ENCODE data around the gene NOTO.
A peak's percentile ranks its signal among the peaks of the same experiment; 100 is the strongest.

NOTO gene

DNA sequence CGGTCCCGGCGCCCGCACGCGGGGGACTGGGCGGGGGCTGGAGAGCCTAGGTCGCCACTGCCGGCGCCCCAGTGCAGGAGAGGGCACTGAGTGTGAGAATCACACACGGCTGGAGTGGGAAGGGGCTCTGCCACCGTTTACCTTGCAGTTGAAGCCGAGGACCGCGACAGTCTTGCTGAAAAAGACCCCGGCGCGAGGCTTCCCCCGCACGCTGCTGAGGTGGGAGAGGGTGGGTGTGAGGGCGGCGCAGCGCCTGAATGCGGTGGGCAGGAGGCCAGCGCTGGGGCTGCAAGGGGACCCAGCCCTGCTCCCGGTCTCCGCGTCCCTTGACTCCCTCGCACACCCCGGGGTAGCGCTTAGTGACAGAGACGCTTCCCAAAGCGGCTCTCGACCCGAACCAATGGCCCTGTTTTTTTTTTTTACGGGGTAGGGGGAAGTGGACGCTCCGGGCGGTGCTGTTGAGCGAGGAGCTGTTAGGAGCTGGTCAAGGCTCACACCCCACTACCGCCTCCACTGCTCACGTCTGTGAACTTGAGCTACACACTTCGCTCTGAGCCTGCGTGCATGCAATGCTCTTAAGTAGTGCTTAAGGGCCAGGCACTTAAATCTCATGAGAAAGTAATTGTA lies 794 bp downstream of the NOTO start:
- no peak for DNase-seq

DNA sequence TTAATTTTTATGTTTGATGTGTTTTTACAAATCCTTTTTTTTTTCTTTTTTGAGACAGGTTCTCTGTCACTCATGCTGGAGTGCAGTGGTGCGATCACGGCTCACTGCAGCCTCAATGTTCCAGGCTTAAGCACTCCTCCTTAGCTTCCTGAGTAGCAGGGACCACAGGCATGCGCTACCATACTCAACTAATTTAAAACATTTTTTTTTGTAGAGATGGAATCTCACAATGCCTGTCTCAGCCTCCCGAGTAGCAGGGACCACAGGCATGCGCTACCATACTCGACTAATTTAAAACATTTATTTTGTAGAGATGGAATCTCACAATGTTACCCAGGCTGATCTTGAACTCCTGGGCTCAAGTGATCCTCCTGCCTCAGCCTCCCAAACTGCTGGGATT lies 3.2 kb downstream of the NOTO start:
- DNase-seq, result no peak

DNA sequence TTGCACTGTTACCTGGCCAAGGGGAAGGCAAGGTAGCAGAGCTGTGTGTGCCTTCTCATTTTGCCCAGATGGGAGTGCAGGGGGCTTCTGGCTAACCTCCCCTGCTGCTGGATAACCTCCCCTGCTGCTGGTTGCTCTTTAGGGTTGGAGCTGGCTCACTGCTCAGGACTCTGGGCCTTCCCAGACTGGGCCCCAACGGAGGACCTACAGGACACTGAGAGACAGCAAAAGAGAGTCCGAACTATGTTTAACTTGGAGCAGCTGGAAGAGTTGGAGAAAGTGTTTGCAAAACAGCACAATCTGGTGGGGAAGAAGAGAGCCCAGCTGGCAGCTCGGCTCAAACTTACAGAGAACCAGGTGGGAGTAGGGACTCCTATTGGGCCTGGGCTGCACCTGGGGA lies 5.9 kb downstream of the NOTO start:
- no peak for DNase-seq

DNA sequence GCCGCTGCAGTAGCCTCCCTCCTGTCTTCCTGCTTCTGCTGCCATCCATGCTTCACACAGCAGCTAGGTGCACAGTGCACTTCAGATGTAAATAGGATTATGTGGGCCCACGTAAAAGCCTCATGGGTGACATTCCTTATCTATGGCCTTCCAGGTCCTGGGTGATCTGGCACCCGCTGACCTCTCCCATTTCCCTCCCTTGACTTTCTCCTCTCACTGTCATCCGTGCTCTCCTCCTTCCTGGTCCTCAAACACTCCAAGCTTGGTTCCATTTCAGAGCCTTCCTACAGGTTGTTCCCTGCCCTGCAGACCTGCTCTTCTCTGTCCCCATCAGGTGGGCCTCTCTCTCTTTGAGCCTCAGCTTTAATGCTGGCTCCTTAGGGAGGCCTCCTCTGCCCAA lies 7.6 kb downstream of the NOTO start:
- no peak for DNase-seq

DNA sequence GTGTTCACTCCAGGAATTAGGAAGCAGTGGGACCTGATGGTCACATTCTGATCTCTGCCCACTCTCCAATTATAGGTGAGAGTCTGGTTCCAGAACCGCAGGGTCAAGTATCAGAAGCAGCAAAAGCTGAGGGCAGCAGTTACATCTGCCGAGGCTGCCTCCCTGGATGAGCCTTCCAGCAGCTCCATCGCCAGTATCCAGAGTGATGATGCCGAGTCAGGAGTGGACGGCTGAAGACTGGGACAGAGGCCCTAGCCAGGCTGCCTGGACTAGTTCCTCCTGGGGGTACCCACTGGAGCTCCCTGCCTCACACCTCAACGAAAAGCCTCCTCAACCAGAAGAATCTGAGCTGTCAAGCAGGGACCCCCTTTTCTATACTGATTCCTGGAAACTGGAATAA lies 8.3 kb downstream of the NOTO start:
- no peak for DNase-seq

DNA sequence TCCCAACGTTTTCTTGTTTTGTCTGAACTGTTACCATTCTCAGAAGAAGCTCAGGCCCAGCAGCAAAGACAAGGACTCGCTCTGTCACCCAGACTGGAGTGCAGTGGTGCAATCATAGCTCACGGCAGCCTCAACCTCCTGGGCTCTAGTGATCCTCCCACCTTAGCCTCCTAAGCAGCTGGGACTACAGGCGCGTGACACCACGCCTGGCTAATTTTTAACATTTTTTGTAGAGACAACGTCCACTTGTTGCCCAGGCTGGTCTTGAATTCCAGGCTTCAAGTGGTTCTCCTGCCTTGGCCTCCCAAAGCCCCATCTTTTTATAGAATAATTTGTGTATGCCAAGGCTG lies 9.7 kb downstream of the NOTO start:
- DNase-seq, result no peak

DNA sequence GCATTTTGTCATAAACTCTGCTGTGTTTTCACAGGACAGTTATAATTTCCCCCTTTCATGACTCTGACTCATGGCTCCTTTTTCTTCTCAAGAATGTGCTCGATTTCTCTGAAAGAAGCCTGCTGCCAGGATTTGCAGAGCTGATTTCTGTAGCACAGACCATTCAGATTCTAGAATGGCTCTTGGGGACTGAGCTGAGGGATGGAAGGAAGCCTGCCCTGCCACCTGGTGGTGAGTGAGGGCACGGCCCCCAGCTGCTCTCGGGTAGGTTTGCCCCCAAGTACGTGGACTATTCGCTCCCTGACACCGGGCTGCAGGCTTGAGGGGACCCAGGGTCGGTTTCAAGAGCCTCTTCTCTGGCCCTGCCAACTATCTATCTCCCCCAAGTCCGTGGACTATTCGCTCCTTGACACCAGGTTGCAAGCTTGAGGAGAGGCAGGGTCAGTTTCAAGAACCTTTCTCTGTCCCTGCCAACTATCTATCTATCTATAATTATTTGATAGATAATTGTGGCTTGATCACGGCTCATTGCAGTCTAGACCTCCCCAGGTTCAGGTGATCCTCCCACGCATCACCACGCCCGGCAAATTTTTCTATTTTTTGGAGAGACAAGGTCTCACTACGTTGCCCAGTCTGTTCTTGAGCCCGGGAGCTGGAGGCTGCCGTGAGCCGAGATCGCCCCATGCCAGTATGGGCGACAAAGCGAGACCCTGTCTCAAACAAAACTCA lies 10.2 kb downstream of the NOTO start:
- DNase-seq, result peak; percentile 67

DNA sequence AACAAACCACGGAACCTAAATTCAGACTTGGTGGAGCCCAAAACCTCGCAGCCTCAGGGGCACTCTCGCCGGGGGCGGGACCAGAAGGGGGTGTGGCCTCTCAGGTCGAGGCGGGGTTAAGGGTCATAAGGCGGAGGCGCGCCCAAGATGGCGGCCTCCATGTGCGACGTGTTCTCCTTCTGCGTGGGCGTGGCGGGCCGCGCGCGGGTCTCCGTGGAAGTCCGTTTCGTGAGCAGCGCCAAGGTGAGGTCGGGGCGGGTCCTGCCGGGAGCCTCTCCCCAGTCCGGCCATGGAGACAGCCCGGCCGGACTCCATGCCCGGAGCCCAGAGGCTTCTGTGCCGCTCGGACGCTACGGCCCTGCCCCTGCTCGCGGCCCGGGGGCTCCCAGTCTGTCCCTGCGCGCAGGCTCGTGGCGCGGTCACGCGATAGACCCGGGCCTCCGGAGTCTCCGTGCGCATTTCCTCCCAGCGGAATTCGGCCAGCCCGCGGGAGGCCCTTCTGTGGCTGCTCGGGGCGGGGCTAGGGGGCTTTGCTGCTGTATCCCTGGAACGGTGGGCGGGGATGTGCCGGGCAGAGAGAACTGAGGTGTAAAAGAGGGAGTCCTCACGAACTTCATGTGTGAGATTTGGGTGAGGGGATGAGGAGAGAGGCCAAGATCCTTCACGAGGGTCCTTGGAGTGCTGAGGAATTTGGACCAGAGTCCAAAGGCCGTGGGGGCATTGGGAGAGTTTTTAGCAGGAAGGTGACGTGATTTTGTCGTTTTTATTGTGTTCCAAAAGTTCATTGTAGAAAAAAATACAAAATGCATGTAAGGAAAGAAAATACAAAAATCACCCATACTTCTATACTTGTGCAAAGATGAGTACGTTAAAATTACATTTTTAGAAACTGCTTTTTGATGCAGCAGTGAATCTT lies 12.0 kb downstream of the NOTO start, which contains the start of gene SMYD5:
TSS of gene SMYD5 (plus strand) at position 126 of the 916 bp plus-strand sequence. CDS start at position 148, 22 bp downstream.
- peak; percentile 91 for DNase-seq

DNA sequence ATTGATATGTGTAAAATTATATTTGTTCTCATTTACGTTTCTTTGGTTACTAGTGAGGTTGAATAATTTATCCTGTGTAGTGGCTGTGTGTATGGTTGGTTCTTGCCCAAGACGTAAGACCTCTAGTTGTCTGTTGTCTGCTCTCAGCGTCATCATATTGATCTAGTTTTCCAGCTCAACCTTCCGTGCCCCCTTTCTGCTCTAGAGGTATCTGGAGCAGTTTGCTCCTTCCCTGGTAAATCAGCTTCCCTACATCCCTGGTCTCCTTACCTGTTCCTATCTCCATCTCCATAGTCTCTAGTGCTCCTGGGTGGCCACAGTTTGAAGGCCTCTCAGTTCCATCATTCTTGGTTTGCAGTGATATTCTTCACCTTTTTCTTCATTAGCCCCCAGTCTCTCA lies 12.9 kb downstream of the NOTO start:
- no peak for DNase-seq

DNA sequence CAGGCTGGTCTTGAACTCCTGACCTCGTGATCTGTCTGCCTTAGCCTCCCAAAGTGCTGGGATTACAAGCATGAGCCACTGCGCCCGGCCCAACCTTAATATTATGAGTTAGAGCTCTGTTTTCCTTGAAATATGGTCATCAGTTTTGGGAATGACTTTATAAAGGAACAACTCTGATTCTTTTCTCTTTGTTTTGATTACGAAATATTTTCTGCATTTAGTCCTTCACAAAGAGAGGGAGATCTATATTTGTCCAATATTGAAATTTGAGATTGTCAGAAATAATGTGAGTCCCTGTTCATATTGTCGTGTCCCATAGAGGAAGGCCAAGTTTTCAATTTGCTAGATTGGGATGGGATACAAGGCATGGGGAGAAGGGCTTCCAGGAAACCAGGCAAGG lies 14.8 kb downstream of the NOTO start:
- DNase-seq, result no peak

DNA sequence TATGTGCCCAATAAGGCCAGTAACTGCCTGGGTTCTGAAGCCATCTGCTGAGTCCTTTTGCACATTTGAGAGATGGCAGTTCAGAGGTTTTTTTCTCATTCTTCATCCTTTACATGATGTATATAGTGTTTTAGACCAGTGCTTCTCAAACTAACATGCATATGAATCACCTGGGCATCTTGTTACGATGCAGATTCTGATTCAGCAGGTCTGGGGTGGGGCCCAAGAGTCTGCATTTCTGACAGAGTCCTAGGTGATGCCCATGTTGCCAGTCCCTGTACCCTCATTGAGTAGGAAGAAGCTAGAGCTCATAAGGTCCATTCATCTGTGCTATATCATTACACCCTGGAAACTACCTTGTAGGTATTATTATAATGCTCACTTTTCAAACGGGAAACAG lies 15.5 kb downstream of the NOTO start:
- DNase-seq, result no peak

DNA sequence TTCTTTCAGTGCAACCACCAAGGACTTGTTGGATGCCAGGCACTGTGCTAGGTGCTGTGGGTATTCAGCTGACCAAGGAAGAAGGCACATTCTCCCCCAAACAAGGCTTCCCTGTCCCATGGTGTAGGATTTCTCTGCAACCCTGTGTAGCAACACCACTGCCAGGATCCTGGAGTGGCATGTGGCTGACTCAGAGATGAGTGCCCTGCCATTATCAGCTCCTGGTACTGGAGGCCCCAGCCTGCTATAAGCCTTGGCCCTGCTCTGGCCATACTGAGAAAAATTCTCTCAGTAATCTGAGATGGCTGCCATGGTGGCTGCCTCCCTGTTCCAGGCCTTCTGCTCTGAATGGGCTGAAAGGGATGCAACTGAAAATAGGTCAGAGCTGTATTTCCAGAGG lies 15.9 kb downstream of the NOTO start:
- no peak for DNase-seq

DNA sequence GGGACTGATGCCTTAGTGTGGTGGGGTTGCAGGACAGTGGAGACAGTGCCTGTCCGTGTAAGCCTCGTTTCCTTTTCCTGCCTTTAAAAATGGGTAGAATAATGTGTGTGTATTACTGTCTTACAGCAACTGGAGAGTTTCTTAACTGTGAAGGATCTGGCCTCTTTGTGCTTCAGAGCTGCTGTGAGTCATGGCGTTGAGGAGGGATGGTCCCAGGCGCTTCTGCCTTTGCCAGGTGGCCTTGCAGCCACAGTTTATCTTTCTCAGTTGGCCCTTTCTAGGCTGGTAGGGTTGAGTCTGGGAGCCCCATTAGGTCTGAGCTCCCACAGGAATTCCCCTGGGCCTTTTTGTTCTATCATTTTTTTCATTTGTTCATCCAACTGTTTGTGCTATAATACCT lies 21.4 kb downstream of the NOTO start:
- no peak for DNase-seq

DNA sequence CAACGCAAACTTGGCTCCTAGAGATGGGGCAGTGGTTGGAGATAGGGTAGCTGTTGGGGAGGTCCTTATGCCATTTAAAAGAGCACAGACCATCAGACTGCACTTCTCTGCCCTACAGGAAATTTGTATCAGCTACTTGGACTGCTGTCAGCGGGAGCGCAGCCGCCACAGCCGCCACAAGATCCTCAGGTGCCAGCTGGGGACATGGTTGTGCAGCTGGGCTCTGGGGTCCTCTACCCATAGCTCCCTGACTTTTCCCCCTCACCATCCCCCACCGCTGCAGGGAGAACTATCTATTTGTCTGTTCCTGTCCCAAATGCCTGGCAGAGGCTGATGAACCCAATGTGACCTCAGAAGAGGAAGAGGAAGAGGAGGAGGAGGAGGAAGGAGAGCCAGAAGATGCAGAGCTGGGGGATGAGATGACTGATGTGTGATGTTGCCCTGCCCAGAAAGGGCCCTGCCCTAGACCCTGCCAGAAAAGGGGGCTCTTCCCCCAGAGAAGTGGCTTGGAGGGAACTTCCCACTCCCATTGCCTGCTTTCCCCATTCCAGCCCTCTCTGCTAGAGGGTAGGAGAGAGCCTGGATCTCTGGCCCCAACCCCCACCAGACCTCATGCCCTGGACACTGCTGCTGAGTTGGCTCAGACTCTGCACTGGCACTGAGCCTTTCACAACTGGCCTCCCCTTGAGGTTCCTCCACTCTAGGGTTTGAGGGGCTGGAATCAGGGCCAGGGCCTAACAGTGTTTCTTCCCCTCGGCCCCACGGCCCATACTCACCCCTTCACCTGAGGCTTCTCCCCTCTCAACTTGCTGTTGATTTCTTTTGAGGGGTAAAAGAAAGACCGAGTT lies 23.4 kb downstream of the NOTO start:
- no peak for DNase-seq

DNA sequence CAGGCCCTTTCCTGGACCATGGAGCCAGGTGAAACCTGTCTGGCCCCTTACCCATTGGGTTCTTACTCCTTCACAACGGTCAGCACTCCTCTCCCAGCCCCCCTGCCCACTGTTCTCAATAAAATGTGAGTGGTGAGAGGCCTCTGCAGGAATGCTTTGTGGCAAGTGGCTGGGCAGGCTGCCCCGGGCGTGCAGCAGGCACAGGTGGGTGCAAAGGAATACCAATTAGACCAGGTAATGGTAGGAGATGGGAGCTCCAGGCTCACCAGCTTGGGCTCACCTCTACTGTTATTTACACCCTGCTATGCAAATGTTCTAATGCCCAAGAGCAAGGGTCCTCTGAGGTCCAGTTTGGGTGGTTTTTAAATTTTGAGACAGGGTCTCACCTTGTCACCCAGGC lies 24.7 kb downstream of the NOTO start:
- DNase-seq, result no peak

DNA sequence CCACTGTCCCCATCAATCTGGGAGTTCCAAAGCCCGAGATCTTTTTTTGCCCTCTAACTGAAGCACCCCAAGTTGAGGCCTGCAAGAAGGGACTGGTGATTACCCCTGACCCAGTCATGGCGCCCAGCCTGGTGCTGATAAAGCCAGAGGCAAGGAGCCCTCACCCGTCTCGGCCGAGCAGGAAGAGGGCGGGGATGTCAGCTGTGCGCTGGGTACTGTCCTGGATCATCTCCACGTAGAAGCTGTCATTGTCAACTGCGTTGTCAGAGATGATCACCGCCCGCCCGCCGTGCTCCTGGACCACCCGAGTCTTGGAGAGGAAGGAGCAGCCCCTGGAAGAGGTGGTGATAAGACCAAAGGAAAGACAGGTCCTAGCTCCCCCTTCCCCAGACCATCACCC lies 26.3 kb downstream of the NOTO start:
- DNase-seq, result no peak

DNA sequence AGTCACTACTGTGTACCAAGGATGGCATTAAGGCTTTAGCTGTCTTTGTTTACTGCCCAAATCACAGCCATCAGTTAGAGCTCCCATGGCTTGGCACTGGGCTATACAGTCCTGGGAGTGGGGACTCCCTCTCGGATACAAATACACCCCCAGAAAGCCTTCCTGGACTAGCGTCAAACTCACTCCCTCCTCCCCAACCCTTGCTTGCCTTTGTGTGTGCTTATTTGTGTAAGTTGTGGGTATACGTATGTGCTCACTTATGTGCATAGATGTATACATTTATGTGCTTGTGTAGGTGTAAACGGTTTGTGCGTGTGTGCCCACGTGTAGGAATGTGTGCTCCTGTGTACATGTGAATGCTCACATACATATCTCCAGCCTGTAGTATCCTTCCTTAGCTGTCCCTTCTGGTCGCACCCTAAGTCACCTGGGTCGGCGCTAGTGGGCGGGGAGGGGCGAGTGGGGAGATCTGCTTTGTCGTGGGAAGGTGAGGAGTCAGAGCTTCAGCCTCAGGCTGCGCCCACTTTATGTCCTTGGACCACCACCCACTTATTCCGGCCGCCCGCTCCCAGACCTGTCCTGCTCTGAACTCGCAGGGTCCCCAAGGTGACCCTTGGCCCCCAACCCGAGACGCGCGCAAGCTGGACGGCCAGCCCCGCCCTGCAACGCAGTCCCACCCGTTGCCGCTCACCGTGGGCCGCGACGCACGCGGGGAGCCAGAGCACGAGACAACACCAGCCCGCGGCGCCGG lies 30.2 kb downstream of the NOTO start:
- peak; percentile 11 for DNase-seq

DNA sequence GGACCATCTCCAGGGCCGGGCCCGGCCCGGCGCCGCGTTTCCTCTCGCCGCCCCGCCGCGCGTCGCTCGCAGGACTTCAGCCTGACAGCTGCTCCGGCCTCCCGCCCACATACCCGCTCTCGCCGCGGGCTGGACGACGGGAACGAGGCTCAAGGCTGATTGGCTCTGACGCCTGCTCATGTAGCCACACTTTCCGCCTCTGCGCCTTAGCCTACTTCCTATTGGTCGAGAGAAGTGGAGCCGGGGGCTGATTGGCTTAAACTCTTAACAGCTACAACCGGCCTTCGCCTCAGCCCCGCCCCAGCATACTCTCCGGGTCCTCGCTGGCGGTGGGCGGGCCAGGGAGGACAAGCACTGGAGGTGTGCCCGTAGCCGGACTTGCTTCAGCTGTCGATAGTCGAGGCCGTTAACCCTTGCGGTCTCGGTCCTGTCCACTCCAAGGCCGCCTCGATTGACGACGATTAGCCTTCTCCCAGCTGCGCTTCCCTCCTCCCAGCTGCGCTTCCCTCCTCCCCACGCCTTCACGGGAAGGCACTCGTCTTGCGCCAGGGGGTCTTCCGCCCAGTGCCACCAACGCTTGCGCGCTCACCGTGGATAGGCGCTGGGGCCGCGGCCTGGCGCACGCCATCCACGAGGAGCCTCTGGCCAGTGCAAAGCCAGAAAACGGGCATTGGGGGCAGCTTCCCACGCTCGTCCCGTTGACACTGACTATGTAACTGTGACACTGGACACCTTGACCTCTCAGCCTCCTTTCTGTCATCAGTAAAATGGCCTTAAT lies 31.0 kb downstream of the NOTO start, which contains the start of gene PRADC1:
TSS of gene PRADC1 (minus strand) at position 86 of the 778 bp plus-strand sequence. CDS start at position 7, 79 bp downstream.
- peak; percentile 99 for DNase-seq

DNA sequence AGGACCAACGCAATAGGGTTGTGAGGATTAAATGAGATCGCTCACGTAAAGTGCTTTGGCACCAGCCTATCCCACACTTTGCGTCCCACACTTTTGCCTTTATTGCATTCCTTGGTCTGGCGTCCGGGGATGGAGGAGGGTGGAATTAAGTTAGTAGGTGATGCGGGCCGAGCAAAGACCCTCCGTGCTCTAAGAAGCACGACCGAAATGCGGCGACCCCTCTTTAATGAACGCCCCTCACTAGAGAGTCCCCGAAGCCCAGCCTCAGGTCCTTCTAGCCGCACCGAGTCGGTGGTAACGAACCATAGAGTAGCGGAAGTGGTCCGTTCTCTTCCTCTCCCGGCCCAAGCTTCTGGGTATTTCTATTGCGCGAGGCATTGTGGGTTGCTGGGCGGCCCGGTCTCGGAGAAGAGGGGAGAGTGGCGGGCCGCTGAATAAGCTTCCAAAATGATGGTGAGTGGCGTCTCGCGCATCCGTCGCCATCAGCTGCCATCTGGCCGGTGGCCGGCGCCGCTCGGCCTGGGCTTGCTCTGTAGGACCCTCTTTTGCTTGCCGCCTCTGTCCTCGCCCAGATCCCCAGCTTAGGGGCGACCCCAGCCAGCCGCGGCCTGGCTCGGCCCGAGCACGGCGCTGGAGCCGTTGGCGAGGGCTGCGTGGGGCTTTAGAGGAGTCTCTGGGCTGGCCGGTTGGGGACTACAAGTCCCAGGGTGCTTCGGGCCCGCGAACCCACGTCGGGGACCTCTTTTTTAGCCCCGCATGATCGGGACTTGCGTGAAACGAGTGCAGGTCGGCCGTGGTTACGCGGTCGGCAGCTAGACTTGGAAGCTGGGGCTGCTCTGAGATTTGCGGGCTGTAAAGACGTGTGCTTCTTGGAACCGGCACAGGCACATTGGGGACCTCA lies 31.8 kb downstream of the NOTO start, which contains the start of gene CCT7:
TSS of gene CCT7 (plus strand) at position 377 of the 901 bp plus-strand sequence. CDS start at position 448, 71 bp downstream.
- DNase-seq, result peak; percentile 93
